Activated CD4-positive, alpha-beta T cell treated with anti-CD3 and anti-CD28 coated beads for 24 hours (primary cell): ENCODE data around the gene EREG.
"Not testable (repeated sequence)": the region's sequence is repeated elsewhere in the genome, so short reads cannot be mapped to it uniquely, and the experiment has no call there.

ENCODE experiments used
- DNase-seq, 2 donors: peaks; one replicate each; pipeline ENCODE4 v3.0.0-alpha.2; 2020; ENCODE audit warnings: low read depth in 2 of 2

Gene EREG

DNA sequence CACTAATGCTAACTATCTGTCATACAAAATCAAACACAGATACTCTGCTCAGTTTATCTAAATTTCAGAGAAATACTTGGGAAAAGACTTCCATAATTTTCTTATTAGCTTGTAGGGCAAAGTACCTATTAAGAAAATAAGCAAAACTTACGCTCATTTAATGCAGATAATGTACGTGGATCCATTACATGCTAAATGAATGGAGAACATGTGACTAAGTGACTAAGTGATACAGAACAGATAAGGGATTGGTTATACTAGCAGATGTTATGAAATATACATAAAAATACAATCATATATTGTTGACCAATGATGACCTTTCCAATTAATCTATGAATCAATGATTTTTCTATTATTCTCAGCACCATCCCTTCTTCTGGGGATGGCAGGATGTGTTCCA, 25.7 kb downstream of the EREG start:
- DNase-seq, result no peak

DNA sequence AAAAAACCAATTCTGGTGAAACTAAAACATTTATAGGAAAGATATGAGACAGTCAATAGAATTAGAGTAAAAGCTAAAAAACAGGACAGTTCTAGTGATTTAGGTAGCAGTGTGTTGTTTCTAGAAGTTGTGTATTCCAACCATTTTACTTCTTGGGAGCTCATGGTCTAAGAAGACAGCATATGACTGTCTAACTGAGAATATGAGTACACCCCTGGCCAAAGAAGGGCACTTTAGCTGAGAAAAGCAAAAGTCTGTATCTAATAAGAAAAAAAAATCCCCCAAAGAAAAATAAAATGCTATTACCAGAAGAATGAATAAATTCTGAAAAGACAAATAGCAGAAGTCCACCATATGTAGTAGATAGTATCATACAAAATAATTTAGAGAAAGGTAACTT, 26.4 kb downstream of the EREG start:
- no peak for DNase-seq

DNA sequence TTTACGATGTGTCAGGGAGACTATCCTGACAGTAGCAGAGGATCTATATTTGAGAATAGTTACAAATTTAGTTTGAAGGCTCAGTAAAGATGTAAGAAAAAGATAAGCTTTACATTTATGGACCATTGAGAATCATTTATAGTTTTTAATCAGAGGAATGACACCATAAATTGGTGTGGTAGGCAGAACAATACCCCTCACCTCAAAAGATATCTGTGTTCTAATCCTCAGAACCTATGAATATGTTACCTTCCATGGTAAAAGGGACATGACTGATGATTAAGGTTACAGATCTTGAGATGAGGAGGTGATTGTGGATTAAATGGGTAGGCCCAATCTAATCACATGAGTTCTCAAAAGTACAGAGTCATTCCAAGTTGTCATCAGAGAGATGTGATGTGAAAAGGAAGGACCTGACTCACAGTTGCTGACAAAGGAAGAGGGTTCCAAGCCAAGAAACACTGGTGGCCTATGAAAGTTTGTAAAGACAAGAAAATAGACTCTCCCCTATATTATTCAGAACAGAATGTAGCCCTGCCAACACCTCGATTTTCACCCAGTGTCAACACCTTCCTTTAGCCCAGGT, 27.0 kb downstream of the EREG start:
- no peak for DNase-seq

DNA sequence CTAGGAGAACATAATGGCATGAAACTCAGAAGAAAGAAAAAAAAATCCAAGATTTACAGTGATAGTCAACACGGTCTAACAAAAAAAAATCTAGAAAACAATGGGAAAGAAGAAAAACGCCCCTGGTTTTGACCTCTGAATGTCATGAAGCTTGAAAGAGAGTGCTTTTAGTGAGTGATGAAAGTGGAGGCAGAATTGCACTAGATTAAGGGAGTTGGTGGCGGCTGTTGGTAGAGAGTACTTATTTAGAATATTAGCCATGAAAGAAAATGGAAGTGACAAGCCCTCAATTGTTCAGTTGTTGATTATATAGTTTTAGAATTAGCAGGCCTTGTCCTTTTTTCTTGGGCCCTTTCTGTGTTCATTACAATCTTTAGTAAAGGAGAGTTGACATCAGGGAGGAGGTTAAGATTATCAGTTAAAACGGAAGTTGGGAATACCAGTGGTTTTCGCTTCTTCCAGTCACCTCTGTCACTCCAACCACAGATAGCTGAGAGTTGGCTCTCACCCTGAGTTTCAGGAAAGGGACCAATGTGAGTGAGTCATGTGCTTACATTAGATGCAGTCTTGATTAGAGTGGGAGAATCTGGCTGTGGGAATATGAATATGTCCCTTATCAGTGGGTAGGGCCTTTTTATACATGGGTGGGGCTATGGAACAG, 29.7 kb downstream of the EREG start:
- no peak for DNase-seq

DNA sequence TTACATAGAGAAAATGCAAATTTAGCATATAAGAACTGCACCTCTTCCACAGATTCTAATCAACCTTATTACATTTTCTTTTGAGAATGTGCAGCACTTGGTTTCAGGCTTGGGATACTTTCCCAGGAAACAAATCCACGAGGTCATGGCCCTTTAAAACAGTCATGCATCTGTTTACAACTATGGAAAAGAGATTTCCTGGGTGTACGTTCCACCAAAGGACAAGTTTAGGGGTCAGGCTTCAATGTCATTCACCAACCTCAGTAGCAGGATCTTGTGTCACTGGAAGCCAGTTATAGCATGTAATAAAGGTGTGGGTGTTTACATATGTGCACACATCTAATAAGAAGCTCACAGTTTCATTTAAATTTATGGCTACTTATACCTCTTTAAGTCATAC, 30.7 kb downstream of the EREG start:
- no peak for DNase-seq

DNA sequence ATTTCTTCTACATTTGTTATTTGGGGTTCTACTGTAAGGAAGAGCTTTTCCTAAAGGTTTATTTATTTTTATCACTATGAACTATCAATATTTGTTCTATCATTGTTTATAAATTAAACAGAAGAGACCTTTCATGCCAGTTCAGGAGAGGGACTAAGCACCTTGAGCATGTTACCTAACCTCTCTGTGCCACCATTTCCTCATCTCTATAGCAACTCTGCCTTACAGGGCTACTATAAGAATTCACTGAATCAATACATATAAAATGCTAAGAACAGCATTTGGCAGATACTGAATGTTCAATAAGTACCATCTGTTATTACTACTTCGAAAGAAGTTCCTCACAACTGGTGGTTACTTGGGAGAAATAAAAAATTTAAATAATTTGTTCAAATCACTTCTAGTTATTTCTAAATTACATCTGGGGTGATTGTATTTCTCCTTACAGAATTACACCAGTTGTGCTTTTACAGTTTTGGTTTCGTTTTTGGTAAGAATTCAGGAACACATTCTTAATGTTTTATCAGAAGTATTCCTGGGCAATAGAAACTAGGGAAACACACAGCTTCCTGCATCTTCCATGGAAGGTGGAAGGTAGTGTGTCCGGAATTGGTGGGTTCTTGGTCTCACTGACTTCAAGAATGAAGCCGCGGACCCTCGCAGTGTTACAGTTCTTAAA, 32.9 kb downstream of the EREG start:
- DNase-seq, result no peak

DNA sequence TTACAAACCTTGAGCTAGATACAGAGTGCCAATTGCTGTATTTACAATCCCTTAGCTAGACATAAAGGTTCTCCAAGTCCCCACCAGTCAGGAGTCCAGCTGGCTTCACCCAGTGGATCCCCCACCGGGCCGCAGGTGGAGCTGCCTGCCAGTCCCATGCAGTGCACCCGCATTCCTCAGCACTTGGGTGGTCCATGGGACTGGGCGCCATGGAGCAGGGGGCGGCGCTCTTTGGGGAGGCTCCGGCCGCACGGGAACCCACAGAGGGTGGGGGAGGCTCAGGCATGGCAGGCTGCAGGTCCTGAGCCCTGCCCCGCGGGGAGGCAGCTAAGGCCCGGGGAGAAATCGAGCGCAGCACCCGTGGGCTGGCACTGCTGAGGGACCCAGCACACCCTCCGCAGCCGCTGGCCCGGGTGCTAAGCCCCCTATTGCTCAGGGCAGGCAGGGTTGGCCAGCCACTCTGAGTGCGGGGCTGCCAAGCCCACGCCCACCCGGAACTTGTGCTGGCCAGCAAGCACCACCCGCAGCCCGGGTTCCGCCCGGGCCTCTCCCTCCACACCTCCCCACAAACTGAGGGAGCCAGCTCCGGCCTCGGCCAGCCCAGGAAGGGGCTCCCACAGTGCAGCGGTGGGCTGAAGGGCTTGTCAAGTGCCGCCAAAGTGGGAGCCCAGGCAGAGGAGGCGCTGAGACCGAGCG, 34.1 kb downstream of the EREG start:
- not testable (repeated sequence) for DNase-seq

DNA sequence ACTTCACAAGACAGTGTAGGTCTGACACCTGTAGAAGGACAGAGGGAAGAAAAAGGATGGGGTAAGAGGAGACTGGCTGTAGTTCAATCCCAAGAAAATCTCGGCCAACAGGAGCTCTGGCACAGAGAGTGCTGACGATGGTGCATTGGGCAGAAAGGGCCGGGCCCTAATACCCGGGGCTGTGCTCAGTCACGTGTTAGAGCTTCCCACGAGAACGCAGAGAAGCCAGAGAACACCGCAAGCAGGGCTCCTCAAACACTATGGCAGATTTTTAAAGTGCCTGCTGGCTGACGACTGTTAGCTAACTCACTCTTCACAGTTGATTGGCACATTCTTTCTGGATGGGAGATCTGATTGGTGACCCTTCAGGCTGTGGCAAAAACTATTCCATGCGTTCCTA, 35.5 kb downstream of the EREG start:
- DNase-seq, result no peak

DNA sequence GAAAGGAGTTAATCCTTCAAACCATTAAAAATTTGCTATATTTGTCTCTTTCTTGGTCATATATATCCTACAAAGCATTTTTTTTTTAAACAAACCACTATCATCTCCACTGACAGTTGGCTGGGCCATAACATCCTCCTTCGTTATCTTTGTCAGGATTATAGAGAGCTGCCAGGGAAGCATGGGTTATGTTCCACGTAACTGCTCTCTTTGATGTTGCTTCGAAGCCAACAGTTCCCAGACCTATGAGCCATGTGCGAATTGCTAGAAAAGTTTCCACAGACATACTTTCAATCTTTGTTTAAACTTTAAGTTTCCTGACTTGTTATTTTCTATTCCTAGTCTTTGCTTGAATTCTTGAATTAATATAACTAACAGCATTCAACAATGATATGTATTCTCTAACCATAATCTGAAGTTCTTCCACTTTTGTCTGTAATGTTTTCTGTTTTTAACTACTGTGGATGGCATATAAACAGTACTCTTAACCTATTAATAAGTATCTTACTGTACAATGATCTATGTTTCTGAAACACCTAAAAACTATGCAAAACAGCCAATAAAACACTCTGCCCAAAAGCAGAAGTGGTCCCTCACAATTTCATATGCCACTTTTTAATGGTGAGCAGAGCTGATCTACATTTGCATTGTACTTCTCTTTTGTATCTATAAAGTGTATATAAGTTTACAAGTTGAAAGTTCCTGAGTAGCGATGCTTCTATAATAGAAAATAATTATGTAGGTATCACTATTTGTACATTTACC, 37.9 kb downstream of the EREG start:
- no peak for DNase-seq

DNA sequence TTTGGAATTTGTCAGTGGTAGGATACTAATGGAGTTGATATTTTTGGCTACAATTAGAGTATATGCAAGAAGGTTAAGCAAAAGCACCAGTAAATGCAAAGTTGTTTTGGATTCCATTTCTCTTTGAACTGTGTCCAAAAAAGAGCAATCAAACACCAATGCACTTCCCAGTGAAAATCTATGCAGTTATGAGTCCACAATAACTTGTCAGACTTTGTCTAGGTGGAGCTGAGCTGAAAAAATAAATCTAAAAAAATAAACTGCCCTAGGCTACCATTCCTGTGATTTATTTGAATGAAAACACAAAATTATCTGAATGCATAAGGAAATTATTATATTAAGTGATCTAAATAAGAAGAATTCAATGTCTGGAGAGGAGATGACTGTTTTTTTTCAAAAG, 42.9 kb downstream of the EREG start:
- DNase-seq, result no peak

DNA sequence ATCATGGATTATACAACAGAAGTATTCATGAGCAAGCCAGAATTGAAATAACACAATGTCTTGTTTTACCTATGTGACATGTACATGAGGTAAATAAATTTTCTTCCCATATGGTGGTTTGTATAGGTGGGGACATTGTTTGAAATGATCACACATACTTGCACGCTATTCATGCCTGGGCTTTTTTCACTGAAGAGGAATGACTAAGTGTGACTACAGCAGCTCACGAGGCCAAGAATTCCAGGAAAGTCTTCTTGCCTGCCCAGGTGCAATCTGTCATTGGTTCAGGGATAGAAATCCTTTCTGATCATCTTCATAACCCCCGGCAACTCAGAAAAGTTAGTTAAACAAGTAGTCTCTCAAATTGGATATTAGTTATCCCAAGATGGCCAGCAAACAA, 43.7 kb downstream of the EREG start:
- no peak for DNase-seq

DNA sequence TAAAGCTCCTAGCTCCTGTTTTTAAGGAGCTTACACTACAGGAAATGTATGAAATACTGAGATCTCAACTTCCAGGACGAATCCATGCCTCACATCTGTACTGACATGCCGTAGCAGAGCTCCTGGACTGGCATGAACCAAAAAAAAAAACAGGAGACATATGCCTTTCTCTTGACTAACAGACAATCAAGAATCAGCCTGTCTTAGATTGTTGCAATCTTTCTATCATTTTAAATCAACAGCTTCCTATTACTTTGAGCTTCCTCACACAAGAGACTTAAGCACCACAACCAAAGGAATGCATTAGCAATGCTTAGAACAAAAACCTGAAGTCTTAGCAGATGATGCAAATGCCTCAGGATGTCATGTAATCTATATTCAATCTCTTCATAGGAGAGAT, 45.3 kb downstream of the EREG start:
- no peak for DNase-seq

DNA sequence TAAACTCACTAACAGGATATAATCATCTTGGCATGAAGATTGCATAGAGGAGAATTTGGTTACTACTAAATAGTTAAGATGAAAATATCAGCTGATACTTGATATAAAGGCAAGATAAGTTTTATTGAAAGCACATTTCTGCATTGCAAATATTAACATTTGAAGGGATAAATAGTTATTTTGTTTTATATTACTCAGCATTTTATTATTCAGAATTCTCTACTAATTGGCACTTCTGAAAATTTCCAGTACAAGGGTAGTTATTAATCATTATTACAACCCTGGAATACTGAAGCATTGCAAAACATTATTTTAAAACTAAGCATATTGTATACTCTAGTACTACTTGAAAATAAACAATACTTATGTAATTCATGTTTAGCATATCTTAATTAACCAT, 47.3 kb downstream of the EREG start:
- no peak for DNase-seq

DNA sequence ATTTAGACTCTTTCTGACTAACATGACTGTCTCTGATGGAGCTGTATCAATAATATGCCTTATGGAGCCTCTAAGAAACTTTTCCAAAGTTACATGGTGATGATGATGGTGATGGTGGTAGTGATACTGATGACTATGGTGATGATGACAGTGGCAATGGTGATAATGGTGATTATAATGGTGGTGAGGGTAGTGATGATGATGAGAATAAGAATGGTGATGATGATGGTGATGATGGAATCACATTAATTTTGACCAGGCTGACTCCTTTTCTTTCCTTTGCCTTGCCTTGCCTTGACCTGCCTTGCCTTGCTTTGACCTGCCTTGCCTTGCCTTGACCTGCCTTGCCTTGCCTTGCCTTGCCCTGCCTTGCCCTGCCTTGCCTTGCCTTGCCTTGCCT, 48.3 kb downstream of the EREG start:
- DNase-seq, result no peak

DNA sequence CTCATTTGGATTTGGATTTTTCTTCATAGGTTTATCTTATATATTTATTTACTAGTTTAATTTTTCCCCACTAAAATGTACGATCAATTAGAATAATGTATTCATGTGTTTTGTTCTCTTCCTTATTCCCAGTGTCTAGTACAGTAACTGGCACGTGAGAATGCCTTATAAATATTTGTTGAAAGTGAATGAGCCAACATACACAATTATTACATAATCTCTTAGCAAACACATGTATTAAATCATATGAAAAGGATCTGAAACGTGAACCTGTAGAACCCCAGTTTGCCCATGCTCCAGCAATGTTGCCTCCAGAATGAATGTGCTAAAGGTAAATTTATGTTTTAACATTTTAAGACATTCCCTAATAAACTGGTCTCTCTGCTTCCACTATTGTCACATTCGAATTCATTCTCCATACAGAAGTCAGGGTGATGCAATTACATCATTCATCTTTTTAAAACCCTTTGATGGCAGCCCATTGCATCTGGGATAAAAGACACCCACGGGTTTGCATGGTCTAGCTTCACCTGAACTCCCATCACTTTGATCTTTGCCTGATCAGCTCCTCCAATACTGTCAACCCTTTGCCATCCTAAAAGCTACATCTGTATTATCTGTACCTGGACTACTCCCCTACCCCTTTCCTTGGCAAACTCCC, 49.3 kb downstream of the EREG start:
- DNase-seq, result no peak

DNA sequence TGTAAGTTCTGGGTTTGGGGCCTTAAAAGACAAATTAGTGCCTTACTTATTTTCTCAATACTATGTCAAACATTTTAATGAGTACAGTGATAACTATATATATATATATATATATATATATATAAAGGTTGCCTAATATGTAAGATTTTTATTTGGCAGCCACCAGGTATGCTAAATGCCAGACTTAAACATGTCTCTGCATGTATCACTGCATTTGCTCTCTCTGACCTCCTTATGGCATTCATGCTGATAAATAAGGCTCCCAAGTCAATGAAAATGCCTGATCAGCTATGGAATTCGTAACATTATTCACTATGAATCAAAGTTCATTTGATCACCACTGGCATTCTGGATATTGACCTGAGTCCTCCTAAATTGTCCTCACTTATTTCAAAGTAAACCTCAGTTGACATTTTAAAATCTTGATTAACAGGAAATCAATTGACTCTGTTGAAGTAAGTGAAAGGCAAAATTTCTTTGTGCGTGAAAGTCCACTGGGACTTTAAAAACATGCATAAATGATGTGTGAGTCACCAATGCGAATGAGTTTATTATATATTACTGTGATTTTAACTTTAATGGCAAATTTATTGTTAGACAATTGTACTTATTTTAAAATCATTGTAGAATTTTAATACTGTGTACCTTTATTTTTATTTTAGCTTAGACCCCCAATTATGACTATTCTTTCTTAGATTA, 50.8 kb downstream of the EREG start:
- no peak for DNase-seq

DNA sequence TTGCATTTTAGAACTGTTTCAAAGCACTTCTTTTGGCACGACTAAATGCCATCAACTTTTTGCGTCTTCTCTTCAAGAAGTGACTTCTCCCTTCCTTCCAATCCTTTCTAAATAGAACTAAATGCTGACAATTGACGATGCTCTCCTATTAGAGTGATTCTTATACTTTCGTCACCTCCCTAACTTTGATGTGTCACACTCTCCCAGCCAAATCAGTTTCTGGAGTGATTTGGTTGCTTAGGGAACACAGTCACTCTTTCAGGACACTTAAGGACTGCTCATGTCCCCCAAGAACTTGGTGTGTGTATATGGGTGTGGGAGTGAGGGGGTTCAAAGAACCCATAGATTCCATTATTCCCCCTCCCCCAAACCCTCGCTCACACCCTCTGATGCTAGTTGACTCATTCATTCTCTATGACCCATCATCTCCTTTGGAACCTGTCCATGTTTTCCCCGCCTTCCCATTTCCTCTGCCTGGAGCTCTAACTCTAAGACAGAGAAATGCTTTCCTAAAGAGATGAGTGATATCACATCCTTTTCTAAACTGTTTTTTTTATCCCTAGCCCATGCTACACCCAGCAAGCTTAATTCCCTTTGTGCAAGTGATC, 53.2 kb downstream of the EREG start:
- no peak for DNase-seq

DNA sequence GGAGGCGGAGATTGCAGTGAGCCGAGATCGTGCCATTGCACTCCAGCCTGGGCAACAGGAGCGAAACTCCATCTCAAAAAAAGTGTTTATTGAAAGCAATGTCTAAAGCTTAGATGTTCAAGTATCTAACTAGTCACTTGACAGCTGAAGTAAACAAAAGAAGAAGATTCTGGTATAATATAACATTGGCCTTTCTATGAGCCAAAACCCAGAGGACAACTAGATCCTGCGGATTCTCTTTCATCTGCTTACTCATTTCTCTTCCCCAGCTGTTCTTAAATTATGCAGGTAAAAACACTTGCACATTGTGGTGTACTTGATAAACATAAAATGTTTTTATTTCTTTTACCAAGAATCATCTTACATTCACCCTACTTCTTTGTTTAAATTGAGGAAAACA, 55.9 kb downstream of the EREG start:
- DNase-seq, result no peak

DNA sequence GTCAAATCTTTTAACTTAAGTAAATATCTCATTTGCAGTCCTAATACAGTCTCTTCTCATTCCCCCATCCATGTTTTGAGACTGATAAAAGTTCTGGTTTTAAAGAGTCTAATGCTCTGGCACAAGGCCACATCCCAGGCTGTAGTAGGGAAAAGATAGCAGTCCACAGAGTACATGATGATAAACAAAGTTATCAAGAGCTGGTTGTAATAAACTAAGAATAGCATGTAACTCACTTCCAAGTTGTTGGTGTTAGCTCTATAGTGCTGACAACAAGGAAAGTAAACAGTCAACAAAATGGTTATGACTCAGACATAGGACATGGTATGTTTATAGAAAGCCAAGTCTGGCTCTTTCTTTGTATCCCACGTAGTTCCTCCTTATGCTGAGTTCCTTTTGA, 58.2 kb downstream of the EREG start:
- DNase-seq, result no peak

DNA sequence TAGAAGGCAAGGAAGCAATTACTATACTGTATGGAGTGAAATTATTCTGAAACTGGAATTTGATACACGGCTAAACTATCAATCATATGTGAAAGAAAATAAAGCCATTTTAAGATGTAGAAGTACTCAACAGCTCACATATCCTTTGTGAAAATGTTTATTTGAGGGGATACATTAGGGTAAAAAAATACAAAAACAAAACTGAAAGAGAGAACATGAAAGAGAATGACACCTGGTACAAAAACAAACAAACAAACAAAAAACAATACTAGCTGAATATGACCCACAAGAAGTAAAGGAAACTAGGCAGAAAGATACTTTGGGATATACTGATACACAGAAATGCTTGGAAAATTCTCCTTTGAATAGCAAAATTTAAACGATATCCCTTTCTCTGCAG, 59.2 kb downstream of the EREG start:
- DNase-seq, result no peak

DNA sequence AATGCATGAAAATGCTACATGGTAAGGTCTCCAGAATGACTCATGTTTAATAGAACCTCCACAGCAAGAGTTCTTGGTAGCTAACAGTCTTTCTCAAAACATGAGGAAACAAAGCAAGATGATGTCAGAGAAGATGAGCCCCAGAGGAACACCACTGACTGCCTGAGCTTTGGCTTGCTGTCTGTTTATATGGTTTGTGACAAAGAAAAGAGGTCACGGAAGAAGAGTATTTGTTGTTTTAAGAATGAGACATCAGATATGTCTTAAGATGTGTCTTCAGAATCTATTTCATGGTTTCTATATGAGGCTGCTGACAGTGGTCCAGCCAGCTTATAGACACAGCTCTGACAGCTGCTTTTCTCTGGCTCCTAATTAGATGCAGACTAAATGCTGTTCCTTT, 61.2 kb downstream of the EREG start:
- no peak for DNase-seq
